ENCODE data around the gene GBP1.

DNA sequence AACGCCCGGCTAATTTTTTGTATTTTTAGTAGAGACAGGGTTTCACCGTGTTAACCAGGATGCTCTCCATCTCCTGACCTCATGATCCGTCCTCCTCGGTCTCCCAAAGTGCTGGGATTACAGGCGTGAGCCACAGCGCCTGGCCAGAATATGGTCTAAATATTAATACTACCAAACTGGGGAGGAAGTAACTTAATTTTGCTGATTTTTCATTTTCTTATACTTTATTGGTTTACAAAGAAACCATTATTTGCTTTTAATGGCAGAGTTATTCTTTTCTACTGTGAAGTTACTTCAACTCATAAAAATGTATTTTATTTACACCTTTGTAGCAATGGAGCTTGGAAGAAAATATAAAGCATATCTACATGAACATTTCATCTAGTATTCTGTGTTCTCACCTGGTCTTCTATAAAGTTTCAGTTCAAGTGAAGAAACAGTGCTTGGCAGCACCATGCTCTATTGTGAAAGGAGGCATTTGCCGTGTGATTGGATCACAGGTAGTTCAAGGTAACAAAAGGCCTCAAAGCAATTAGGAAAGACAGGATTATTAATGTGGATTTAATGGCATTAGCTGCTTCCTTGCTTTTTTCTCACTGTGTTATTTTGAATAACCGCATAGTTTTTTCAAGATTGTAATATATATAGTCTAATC lies 13.6 kb downstream of the GBP1 start:
- TF ChIP-seq, protein P1, sequence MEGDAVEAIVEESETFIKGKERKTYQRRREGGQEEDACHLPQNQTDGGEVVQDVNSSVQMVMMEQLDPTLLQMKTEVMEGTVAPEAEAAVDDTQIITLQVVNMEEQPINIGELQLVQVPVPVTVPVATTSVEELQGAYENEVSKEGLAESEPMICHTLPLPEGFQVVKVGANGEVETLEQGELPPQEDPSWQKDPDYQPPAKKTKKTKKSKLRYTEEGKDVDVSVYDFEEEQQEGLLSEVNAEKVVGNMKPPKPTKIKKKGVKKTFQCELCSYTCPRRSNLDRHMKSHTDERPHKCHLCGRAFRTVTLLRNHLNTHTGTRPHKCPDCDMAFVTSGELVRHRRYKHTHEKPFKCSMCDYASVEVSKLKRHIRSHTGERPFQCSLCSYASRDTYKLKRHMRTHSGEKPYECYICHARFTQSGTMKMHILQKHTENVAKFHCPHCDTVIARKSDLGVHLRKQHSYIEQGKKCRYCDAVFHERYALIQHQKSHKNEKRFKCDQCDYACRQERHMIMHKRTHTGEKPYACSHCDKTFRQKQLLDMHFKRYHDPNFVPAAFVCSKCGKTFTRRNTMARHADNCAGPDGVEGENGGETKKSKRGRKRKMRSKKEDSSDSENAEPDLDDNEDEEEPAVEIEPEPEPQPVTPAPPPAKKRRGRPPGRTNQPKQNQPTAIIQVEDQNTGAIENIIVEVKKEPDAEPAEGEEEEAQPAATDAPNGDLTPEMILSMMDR (conservative IDR thresholded peaks at IDR 0.05; ENCODE audit: low read length) = no peak
- no peak for TF ChIP-seq EZH2phosphoT487 (IDR thresholded peaks at IDR 0.05; ENCODE audit: borderline replicate concordance)
